Calu3 (cell line): Measurements from ENCODE around the gene SPOCK1. TPM values are rescaled to one million over a fixed set of nuclear protein-coding genes. Genes with fewer than 3 reads are reported as not detected.

Experiments used
- BruUV-seq: library from RNA; stranded (reverse); fragments of 400-500 nt; replicated peaks from 2 replicates; lab custom pipeline; 2021; lab: Mats Ljungman, UMichigan
- CTCF ChIA-PET: fragments of 300-600 bp; sonication (Branson Sonifier 250); formaldehyde crosslinking; loops from one replicate; lab custom pipeline; 2022; ENCODE audit warnings: antibody characterized with exemption; lab: Charles Lee
- DNase-seq: peaks from one replicate; pipeline ENCODE4 v3.0.0; 2022
- H3K27ac Mint-ChIP-seq: one replicate; pipeline ENCODE4 v1.8.0; 2022; ENCODE audit warnings: mixed read lengths; ENCODE audit not compliant: unreplicated experiment
- H3K27me3 Mint-ChIP-seq: one replicate; pipeline ENCODE4 v1.8.0; 2022; ENCODE audit warnings: mixed read lengths; ENCODE audit not compliant: unreplicated experiment
- H3K36me3 Mint-ChIP-seq: one replicate; pipeline ENCODE4 v1.8.0; 2022; ENCODE audit warnings: mild to moderate bottlenecking, moderate library complexity, mixed read lengths; ENCODE audit not compliant: insufficient read depth, unreplicated experiment
- H3K4me1 Mint-ChIP-seq: one replicate; pipeline ENCODE4 v1.8.0; 2022; ENCODE audit warnings: mild to moderate bottlenecking, low read depth, mixed read lengths; ENCODE audit not compliant: unreplicated experiment
- H3K4me3 Mint-ChIP-seq: one replicate; pipeline ENCODE4 v1.8.0; 2022; ENCODE audit warnings: mild to moderate bottlenecking, low read depth, moderate library complexity, mixed read lengths; ENCODE audit not compliant: unreplicated experiment
- H3K9me3 Mint-ChIP-seq: one replicate; pipeline ENCODE4 v1.8.0; 2022; ENCODE audit warnings: low read depth, mixed read lengths; ENCODE audit not compliant: unreplicated experiment
- intact Hi-C: fragments of 100-400 bp; cut with micrococcal nuclease; formaldehyde crosslinking; loops from one replicate; pipeline ENCODE4 v1.10.0; 2022; ENCODE audit not compliant: unreplicated experiment
- total RNA-seq: library from RNA; stranded (reverse); gene quantifications from 2 replicates; pipeline ENCODE4 v1.2.3, GENCODE V29; 2022
- TF ChIP-seq, protein P1 (sequence below): fragments of 200-600 bp; IDR thresholded peaks from one replicate; pipeline ENCODE4 v1.8.0; 2022; ENCODE audit warnings: antibody characterized with exemption; ENCODE audit not compliant: unreplicated experiment

SPOCK1 gene
- total RNA-seq, 1 experiment from 2014 or later: 3.2 TPM

GRCh38 chr5:137515238-137515637 lies 16.1 kb upstream of the SPOCK1 start:
- intact Hi-C loops: no loop called here
- Mint-ChIP-seq H3K27me3 (peaks cover 87% of the 10 kb centered on the region), H3K4me1 (no peaks in the 10 kb centered on the region), H3K36me3 (no peaks in the 10 kb centered on the region), H3K4me3 (no peak overlapping the region), H3K9me3 (no peaks in the 10 kb centered on the region), H3K27ac (no peak overlapping the region)
- no peak for DNase-seq
- TF ChIP-seq, protein P1, sequence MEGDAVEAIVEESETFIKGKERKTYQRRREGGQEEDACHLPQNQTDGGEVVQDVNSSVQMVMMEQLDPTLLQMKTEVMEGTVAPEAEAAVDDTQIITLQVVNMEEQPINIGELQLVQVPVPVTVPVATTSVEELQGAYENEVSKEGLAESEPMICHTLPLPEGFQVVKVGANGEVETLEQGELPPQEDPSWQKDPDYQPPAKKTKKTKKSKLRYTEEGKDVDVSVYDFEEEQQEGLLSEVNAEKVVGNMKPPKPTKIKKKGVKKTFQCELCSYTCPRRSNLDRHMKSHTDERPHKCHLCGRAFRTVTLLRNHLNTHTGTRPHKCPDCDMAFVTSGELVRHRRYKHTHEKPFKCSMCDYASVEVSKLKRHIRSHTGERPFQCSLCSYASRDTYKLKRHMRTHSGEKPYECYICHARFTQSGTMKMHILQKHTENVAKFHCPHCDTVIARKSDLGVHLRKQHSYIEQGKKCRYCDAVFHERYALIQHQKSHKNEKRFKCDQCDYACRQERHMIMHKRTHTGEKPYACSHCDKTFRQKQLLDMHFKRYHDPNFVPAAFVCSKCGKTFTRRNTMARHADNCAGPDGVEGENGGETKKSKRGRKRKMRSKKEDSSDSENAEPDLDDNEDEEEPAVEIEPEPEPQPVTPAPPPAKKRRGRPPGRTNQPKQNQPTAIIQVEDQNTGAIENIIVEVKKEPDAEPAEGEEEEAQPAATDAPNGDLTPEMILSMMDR: no peak
- CTCF ChIA-PET: no interaction called here
- no TSS peak for BruUV-seq

DNA sequence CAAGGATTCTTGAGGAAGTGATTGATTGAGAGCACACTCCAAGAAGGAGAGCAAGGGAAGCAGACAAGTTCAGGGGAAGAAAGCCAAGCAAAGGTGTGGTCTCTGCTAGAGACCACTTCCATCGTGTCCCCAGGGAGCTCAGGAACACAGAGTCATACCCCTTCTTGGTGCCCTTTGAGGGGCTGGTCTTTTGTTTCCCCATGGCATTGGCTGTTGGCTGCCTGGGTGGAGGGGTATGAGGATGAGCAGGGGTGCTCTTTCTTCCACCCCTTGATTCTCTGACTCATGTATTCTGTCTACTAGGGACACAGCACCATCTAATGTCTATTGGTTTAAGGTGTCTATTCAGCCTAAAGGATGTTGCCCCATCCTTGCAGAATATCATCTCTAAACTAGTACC lies 11.5 kb upstream of the SPOCK1 start:
- DNase-seq: no peak
- H3K4me1 Mint-ChIP-seq: no peaks in the 10 kb centered on the region
- CTCF ChIA-PET: no interaction called here
- BruUV-seq: no TSS peak
- H3K4me3 Mint-ChIP-seq: no peak overlapping the region
- no peaks in the 10 kb centered on the region for H3K36me3 Mint-ChIP-seq
- intact Hi-C loops: no loop called here
- no peaks in the 10 kb centered on the region for H3K9me3 Mint-ChIP-seq
- H3K27ac Mint-ChIP-seq: no peak overlapping the region
- peaks cover 80% of the 10 kb centered on the region for H3K27me3 Mint-ChIP-seq
- TF ChIP-seq, protein P1: no peak

- H3K36me3 Mint-ChIP-seq: no peaks in the 10 kb centered on the region
- TF ChIP-seq, protein P1: no peak
- CTCF ChIA-PET: no interaction called here
- H3K27me3 Mint-ChIP-seq: peaks cover 44% of the 10 kb centered on the region
- H3K4me3 Mint-ChIP-seq: no peak overlapping the region
- H3K4me1 Mint-ChIP-seq: no peaks in the 10 kb centered on the region
- intact Hi-C loops: loop anchor here (10.0 kb wide), 1 partner anchor 432 kb away; no protein-coding TSS in a partner anchor
- H3K27ac Mint-ChIP-seq: no peak overlapping the region
- DNase-seq: no peak
- no TSS peak for BruUV-seq
- no peaks in the 10 kb centered on the region for H3K9me3 Mint-ChIP-seq
These were observed 8.0 kb upstream of the SPOCK1 start for GRCh38 chr5:137507150-137507549.

- BruUV-seq: no TSS peak
- H3K27ac Mint-ChIP-seq: no peak overlapping the region
- TF ChIP-seq, protein P1: no peak
- H3K9me3 Mint-ChIP-seq: no peaks in the 10 kb centered on the region
- peaks cover 36% of the 10 kb centered on the region for H3K27me3 Mint-ChIP-seq
- intact Hi-C loops: loop anchor here (10.0 kb wide), 1 partner anchor 431 kb away; no protein-coding TSS in a partner anchor
- H3K4me1 Mint-ChIP-seq: no peaks in the 10 kb centered on the region
- H3K36me3 Mint-ChIP-seq: no peaks in the 10 kb centered on the region
- CTCF ChIA-PET: no interaction called here
- H3K4me3 Mint-ChIP-seq: no peak overlapping the region
- DNase-seq: no peak
These were observed 7.2 kb upstream of the SPOCK1 start for GRCh38 chr5:137506296-137506695.
